WTC11 (cell line): ENCODE data around the gene PSEN2. TPM values are rescaled to one million over a fixed set of nuclear protein-coding genes. Genes with fewer than 3 reads are reported as not detected.

Experiments
- ATAC-seq: fragments of 200-7000 bp; cut with Tn5 transposase; 2 replicates; pipeline ENCODE4 v1.10.0; 2021; ENCODE audit warnings: mild to moderate bottlenecking, moderate library complexity
- CTCF ChIA-PET: fragments of 300-600 bp; sonication (Branson Sonifier 250); formaldehyde crosslinking; loops from one replicate; lab custom pipeline; 2021; ENCODE audit warnings: antibody characterized with exemption; lab: Charles Lee
- POLR2A ChIA-PET: fragments of 350-600 bp; sonication (Branson Sonifier 250); formaldehyde crosslinking; loops from one replicate; lab custom pipeline; 2021; ENCODE audit warnings: antibody characterized with exemption; lab: Charles Lee
- DNase-seq: peaks from one replicate; pipeline ENCODE4 v3.0.0; 2021; ENCODE audit warnings: low spot score
- H3K27ac Mint-ChIP-seq: 2 replicates; pipeline ENCODE4 v1.8.0; 2021; ENCODE audit warnings: mixed read lengths
- H3K27me3 Mint-ChIP-seq: 2 replicates; pipeline ENCODE4 v1.8.0; 2021; ENCODE audit warnings: low read depth, mild to moderate bottlenecking, moderate library complexity, mixed read lengths
- H3K36me3 Mint-ChIP-seq: 2 replicates; pipeline ENCODE4 v1.8.0; 2021; ENCODE audit warnings: mixed read lengths
- H3K4me1 Mint-ChIP-seq: 2 replicates; pipeline ENCODE4 v1.8.0; 2022; ENCODE audit warnings: mixed read lengths
- H3K4me3 Mint-ChIP-seq: 2 replicates; pipeline ENCODE4 v1.8.0; 2021; ENCODE audit warnings: mild to moderate bottlenecking, moderate library complexity, mixed read lengths
- H3K9me3 Mint-ChIP-seq: 2 replicates; pipeline ENCODE4 v1.8.0; 2021; ENCODE audit warnings: mixed read lengths
- ATF1 ChIP-seq: sonication (generic); formaldehyde crosslinking; IDR thresholded peaks from 2 replicates; pipeline ENCODE4 v1.8.1; 2023; ENCODE audit warnings: mild to moderate bottlenecking, moderate library complexity, missing genetic modification reagents
- ATF6 ChIP-seq: sonication (generic); formaldehyde crosslinking; IDR thresholded peaks from 2 replicates; pipeline ENCODE4 v1.8.1; 2023; ENCODE audit warnings: mild to moderate bottlenecking, missing genetic modification reagents
- CBFB ChIP-seq: sonication (generic); formaldehyde crosslinking; IDR thresholded peaks from 2 replicates; pipeline ENCODE4 v1.8.1; 2022; ENCODE audit warnings: mild to moderate bottlenecking, low read depth, missing genetic modification reagents
- CDX4 ChIP-seq: fragments of 250-450 bp; sonication (Bioruptor Pico); IDR thresholded peaks from 2 replicates; pipeline ENCODE4 v1.9.0; 2021; ENCODE audit warnings: moderate library complexity, mild to moderate bottlenecking, inconsistent platforms, borderline replicate concordance
- FOXJ3 ChIP-seq: sonication (generic); formaldehyde crosslinking; IDR thresholded peaks from 2 replicates; pipeline ENCODE4 v1.9.0; 2021; ENCODE audit warnings: missing genetic modification reagents, mild to moderate bottlenecking, borderline replicate concordance
- FOXP1 ChIP-seq: sonication (generic); formaldehyde crosslinking; IDR thresholded peaks from 2 replicates; pipeline ENCODE4 v1.8.0; 2022; ENCODE audit warnings: missing genetic modification reagents, mild to moderate bottlenecking, moderate library complexity, borderline replicate concordance
- JAZF1 ChIP-seq: fragments of 250-450 bp; sonication (Bioruptor Pico); IDR thresholded peaks from 2 replicates; pipeline ENCODE4 v1.9.0; 2021; ENCODE audit warnings: moderate library complexity, mild to moderate bottlenecking, inconsistent platforms
- MAX ChIP-seq: sonication (generic); formaldehyde crosslinking; IDR thresholded peaks from 2 replicates; pipeline ENCODE4 v1.8.0; 2022; ENCODE audit warnings: mild to moderate bottlenecking, missing genetic modification reagents
- NR1H2 ChIP-seq: sonication (generic); formaldehyde crosslinking; IDR thresholded peaks from 2 replicates; pipeline ENCODE4 v1.9.0; 2021; ENCODE audit warnings: mild to moderate bottlenecking, moderate library complexity, missing genetic modification reagents
- SMAD3 ChIP-seq: sonication (generic); formaldehyde crosslinking; IDR thresholded peaks from 2 replicates; pipeline ENCODE4 v1.8.0; 2022; ENCODE audit warnings: missing genetic modification reagents, mild to moderate bottlenecking, borderline replicate concordance
- SP1 ChIP-seq: sonication (generic); formaldehyde crosslinking; conservative IDR thresholded peaks from 2 replicates; pipeline ENCODE4 v1.8.1; 2022; ENCODE audit warnings: missing genetic modification reagents
- TEAD4 ChIP-seq: sonication (generic); formaldehyde crosslinking; IDR thresholded peaks from 2 replicates; pipeline ENCODE4 v1.8.0; 2022; ENCODE audit warnings: mild to moderate bottlenecking, missing genetic modification reagents
- ZBTB43 ChIP-seq: sonication (generic); formaldehyde crosslinking; IDR thresholded peaks from 2 replicates; pipeline ENCODE4 v1.8.1; 2023; ENCODE audit warnings: mild to moderate bottlenecking, missing genetic modification reagents
- ZMAT4 ChIP-seq: fragments of 250-450 bp; sonication (Bioruptor Pico); IDR thresholded peaks from 2 replicates; pipeline ENCODE4 v1.9.0; 2021; ENCODE audit warnings: mild to moderate bottlenecking
- ZNF121 ChIP-seq: sonication (generic); formaldehyde crosslinking; IDR thresholded peaks from 2 replicates; pipeline ENCODE4 v1.8.0; 2023; ENCODE audit warnings: missing genetic modification reagents
- ZNF232 ChIP-seq: sonication (generic); formaldehyde crosslinking; IDR thresholded peaks from 2 replicates; pipeline ENCODE4 v1.8.0; 2022; ENCODE audit warnings: mild to moderate bottlenecking, missing genetic modification reagents
- ZNF425 ChIP-seq: fragments of 250-450 bp; sonication (Bioruptor Pico); conservative IDR thresholded peaks from 2 replicates; pipeline ENCODE4 v1.9.0; 2021; ENCODE audit warnings: mild to moderate bottlenecking
- ZNF532 ChIP-seq: fragments of 250-450 bp; sonication (Bioruptor Pico); IDR thresholded peaks from 2 replicates; pipeline ENCODE4 v1.9.0; 2021; ENCODE audit warnings: mild to moderate bottlenecking, borderline replicate concordance
- total RNA-seq: library from RNA; stranded (reverse); gene quantifications from 3 replicates; pipeline ENCODE4 v1.2.3, GENCODE V29; 2021

The PSEN2 gene
- total RNA-seq, 1 experiment from 2014 or later = 18.4 TPM

GRCh38 chr1:226862890-226863289, 7.5 kb upstream of the PSEN2 start:
- DNase-seq (no peak), ATAC-seq (no peak)
- ChIA-PET POLR2A (no interaction called here), CTCF (interaction anchor here (1.7 kb wide), 1 partner anchor 237 kb away, joined by 6 read pairs; no protein-coding TSS in a partner anchor)
- Mint-ChIP-seq H3K4me3 (no peak overlapping the region), H3K9me3 (no peaks in the 10 kb centered on the region), H3K4me1 (peaks cover 29% of the 10 kb centered on the region), H3K36me3 (0 out of 2 replicates have a peak, but pooled peaks cover 3% of the 10 kb centered on the region), H3K27me3 (no peaks in the 10 kb centered on the region; the same call in 1 of the 2 replicates), H3K27ac (no peak overlapping the region)
- TF ChIP-seq JAZF1 (no peak), TEAD4 (no peak), ATF6 (CRISPR knock-in tag) (no peak), CDX4 (CRISPR knock-in tag) (no peak), ZNF121 (CRISPR knock-in tag) (no peak), ZNF532 (CRISPR knock-in tag) (no peak), MAX (CRISPR knock-in tag) (no peak), ATF1 (CRISPR knock-in tag) (no peak)

GRCh38 chr1:226863446-226863845, 7.0 kb upstream of the PSEN2 start:
- ATAC-seq = peak; percentile 79
- no peak overlapping the region for H3K4me3 Mint-ChIP-seq
- no peaks in the 10 kb centered on the region; the same call in 1 of the 2 replicates for H3K27me3 Mint-ChIP-seq
- H3K36me3 Mint-ChIP-seq = 0 out of 2 replicates have a peak, but pooled peaks cover 3% of the 10 kb centered on the region
- H3K4me1 Mint-ChIP-seq = peaks cover 30% of the 10 kb centered on the region
- CTCF ChIA-PET = interaction anchor here (1.7 kb wide), 1 partner anchor 237 kb away, joined by 6 read pairs; no protein-coding TSS in a partner anchor
- DNase-seq = no peak
- POLR2A ChIA-PET = no interaction called here
- no peak overlapping the region; the same call in 1 of the 2 replicates for H3K27ac Mint-ChIP-seq
- no peaks in the 10 kb centered on the region for H3K9me3 Mint-ChIP-seq
- TF ChIP-seq SP1 (CRISPR knock-in tag) (no peak), FOXP1 (CRISPR knock-in tag) (no peak), CBFB (no peak), ZBTB43 (CRISPR knock-in tag) (no peak), ZNF425 (CRISPR knock-in tag) (no peak), FOXJ3 (CRISPR knock-in tag) (no peak), ZNF121 (CRISPR knock-in tag) (no peak), ATF1 (CRISPR knock-in tag) (no peak), ATF6 (CRISPR knock-in tag) (no peak), NR1H2 (CRISPR knock-in tag) (no peak), ZNF232 (CRISPR knock-in tag) (no peak), SMAD3 (no peak), ZMAT4 (no peak)
